ENCODE results near the gene MOB3B.

DNA sequence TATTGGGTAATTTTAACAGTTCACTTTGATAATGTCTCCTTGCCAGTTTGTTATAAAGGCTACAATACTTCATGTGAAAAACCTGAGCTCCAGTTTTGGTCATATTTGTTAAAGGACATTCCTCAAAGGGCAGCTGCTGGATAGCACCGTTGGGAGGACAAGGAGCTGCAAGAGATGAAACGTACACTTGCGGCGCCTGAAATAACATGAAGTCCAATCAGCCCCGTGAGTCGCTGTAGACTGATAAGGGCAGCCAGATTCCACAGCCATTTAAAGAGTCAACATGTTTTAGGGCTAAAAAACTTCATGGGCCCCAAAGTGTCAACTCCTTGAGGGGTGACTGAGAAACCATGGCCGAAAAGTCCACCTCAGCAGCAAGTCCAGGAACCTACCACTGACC is 91.1 kb downstream of the MOB3B start:
- TF ChIP-seq TCF7L2 (IDR thresholded peaks at IDR 0.05; ENCODE audit: low read depth, low read length) (no peak), SIN3A (IDR thresholded peaks at IDR 0.05; ENCODE audit: borderline replicate concordance, insufficient read depth, low read depth, low read length) (no peak), POLR2AphosphoS5 (IDR thresholded peaks at IDR 0.05; ENCODE audit: low read depth, low read length) (no peak)
- TF ChIP-seq, protein P1, sequence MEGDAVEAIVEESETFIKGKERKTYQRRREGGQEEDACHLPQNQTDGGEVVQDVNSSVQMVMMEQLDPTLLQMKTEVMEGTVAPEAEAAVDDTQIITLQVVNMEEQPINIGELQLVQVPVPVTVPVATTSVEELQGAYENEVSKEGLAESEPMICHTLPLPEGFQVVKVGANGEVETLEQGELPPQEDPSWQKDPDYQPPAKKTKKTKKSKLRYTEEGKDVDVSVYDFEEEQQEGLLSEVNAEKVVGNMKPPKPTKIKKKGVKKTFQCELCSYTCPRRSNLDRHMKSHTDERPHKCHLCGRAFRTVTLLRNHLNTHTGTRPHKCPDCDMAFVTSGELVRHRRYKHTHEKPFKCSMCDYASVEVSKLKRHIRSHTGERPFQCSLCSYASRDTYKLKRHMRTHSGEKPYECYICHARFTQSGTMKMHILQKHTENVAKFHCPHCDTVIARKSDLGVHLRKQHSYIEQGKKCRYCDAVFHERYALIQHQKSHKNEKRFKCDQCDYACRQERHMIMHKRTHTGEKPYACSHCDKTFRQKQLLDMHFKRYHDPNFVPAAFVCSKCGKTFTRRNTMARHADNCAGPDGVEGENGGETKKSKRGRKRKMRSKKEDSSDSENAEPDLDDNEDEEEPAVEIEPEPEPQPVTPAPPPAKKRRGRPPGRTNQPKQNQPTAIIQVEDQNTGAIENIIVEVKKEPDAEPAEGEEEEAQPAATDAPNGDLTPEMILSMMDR (IDR thresholded peaks at IDR 0.05): no peak

Measured in Panc1 (cell line).